ENCODE data around the gene PTPN12. TPM values are rescaled to one million over a fixed set of nuclear protein-coding genes. Genes with fewer than 3 reads are reported as not detected.

Gene PTPN12
- total RNA-seq, 4 donors from 2014 or later: 29.4 to 97.9 (median 63.2) TPM

DNA sequence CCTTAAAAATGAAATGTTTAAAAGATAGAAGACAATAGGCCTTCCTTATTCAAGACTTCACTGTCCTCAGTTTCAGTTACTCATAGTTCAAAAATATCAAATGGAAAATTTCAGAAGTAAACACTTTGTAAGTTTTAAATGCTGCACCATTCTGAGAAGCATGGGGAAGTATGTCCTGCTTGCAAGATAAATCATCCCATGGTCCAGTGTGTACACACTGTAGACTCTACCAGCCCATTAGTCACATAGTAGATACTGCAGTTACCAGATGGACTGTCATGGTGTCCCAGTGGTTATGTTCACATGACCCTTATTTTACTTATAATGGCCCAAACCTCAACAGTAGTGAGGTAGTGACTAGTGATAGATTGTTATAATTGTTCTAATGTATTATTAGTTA, 69.5 kb downstream of the PTPN12 start:
- Histone ChIP-seq H3K9me3 (no peaks in the 10 kb centered on the region), H3K36me3 (peaks cover 0 to 70% (median 6%) of the 10 kb centered on the region in 3 donors), H3K27ac (no peak overlapping the region), H3K4me3 (no peak overlapping the region), H3K4me1 (no peaks in the 10 kb centered on the region), H3K27me3 (no peaks in the 10 kb centered on the region)
- DNase-seq: no peak
- intact Hi-C loops (cut with DNase I): no loop called here
- TF ChIP-seq, protein P1, sequence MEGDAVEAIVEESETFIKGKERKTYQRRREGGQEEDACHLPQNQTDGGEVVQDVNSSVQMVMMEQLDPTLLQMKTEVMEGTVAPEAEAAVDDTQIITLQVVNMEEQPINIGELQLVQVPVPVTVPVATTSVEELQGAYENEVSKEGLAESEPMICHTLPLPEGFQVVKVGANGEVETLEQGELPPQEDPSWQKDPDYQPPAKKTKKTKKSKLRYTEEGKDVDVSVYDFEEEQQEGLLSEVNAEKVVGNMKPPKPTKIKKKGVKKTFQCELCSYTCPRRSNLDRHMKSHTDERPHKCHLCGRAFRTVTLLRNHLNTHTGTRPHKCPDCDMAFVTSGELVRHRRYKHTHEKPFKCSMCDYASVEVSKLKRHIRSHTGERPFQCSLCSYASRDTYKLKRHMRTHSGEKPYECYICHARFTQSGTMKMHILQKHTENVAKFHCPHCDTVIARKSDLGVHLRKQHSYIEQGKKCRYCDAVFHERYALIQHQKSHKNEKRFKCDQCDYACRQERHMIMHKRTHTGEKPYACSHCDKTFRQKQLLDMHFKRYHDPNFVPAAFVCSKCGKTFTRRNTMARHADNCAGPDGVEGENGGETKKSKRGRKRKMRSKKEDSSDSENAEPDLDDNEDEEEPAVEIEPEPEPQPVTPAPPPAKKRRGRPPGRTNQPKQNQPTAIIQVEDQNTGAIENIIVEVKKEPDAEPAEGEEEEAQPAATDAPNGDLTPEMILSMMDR (IDR thresholded peaks at IDR 0.05): no peak
- TF ChIP-seq POLR2A (IDR thresholded peaks at IDR 0.05): no peak

DNA sequence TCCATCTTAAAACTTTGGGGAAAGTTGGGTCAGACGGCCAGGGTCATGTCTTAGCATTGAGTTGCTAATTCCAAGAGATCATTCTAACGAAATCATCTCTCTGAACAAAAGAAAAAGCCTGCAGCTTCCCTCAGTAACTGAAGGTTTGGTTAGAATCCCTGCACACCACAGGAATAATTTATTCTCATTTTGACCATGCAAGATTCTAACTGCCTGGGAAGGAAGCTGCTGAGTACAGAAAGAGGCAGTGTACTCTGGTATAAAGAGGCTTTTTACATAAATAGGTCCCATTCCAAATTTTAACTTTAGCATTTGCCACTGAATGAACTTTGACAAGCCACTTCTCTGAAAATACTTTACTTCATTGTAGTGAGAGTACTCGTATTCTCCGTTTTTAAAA, 82.2 kb downstream of the PTPN12 start:
- 75 to 87% methylated on average over 4 of the region's 4 CpGs for WGBS, 2 donors
- Histone ChIP-seq H3K4me3 (no peak overlapping the region), H3K9me3 (no peaks in the 10 kb centered on the region), H3K27me3 (no peaks in the 10 kb centered on the region), H3K4me1 (no peaks in the 10 kb centered on the region), H3K36me3 (peaks cover 7 to 86% (median 12%) of the 10 kb centered on the region in 3 donors), H3K27ac (no peak overlapping the region)
- TF ChIP-seq, protein P1 (IDR thresholded peaks at IDR 0.05): no peak
- TF ChIP-seq POLR2A (IDR thresholded peaks at IDR 0.05): no peak
- no peak for DNase-seq
- intact Hi-C loops (cut with DNase I): no loop called here

DNA sequence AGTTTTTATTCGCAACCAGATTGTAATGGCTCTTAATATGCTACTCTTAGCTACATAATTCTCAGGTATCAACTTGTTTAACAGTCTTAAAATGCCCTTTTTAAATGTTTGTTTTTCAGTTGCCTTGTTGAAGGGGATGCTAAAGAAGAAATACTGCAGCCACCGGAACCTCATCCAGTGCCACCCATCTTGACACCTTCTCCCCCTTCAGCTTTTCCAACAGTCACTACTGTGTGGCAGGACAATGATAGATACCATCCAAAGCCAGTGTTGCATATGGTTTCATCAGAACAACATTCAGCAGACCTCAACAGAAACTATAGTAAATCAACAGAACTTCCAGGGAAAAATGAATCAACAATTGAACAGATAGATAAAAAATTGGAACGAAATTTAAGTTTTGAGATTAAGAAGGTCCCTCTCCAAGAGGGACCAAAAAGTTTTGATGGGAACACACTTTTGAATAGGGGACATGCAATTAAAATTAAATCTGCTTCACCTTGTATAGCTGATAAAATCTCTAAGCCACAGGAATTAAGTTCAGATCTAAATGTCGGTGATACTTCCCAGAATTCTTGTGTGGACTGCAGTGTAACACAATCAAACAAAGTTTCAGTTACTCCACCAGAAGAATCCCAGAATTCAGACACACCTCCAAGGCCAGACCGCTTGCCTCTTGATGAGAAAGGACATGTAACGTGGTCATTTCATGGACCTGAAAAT, 89.7 kb downstream of the PTPN12 start:
- H3K27ac ChIP-seq: no peak overlapping the region
- 92 to 98% methylated on average over 6 of the region's 6 CpGs for WGBS, 2 donors
- H3K4me3 ChIP-seq: no peak overlapping the region
- no peaks in the 10 kb centered on the region for H3K9me3 ChIP-seq
- no peak for TF ChIP-seq POLR2A (IDR thresholded peaks at IDR 0.05)
- TF ChIP-seq, protein P1 (IDR thresholded peaks at IDR 0.05): no peak
- H3K27me3 ChIP-seq: no peaks in the 10 kb centered on the region
- intact Hi-C loops (cut with DNase I): no loop called here
- no peaks in the 10 kb centered on the region for H3K4me1 ChIP-seq
- peaks cover under 1 to 91% (median 6%) of the 10 kb centered on the region in 3 donors for H3K36me3 ChIP-seq
- DNase-seq: no peak

DNA sequence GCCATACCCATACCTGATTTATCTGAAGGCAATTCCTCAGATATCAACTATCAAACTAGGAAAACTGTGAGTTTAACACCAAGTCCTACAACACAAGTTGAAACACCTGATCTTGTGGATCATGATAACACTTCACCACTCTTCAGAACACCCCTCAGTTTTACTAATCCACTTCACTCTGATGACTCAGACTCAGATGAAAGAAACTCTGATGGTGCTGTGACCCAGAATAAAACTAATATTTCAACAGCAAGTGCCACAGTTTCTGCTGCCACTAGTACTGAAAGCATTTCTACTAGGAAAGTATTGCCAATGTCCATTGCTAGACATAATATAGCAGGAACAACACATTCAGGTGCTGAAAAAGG, 90.2 kb downstream of the PTPN12 start:
- H3K27ac ChIP-seq: no peak overlapping the region
- H3K9me3 ChIP-seq: no peaks in the 10 kb centered on the region
- intact Hi-C loops (cut with DNase I): no loop called here
- H3K27me3 ChIP-seq: no peaks in the 10 kb centered on the region
- H3K36me3 ChIP-seq: peaks cover 0 to 86% (median 6%) of the 10 kb centered on the region in 3 donors
- DNase-seq: no peak
- no peak overlapping the region for H3K4me3 ChIP-seq
- TF ChIP-seq, protein P1 (IDR thresholded peaks at IDR 0.05): no peak
- TF ChIP-seq POLR2A (IDR thresholded peaks at IDR 0.05): no peak
- no peaks in the 10 kb centered on the region for H3K4me1 ChIP-seq

DNA sequence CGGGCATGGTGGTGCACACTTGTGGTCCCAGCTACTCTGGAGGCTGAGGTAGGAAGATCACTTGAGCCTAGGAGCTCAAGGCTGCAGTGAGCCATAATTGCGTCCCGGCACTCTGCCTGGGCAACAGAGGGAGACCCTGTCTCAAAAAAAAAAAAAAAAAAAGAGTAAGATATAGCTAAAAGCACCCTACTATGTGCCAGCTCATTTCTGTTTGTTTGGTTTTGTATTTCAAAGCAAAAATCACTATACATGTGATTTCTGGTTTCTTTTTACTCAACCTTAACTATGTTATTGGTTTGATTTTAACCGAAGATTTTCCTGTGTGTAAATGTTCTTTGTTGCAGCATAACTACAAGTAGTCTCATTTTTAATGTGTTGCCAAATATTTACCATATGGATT, 92.7 kb downstream of the PTPN12 start:
- Histone ChIP-seq H3K36me3 (peaks cover 0 to 89% (median 18%) of the 10 kb centered on the region in 3 donors), H3K9me3 (no peaks in the 10 kb centered on the region), H3K4me1 (no peaks in the 10 kb centered on the region), H3K27me3 (no peaks in the 10 kb centered on the region), H3K27ac (no peak overlapping the region), H3K4me3 (no peak overlapping the region)
- TF ChIP-seq, protein P1 (IDR thresholded peaks at IDR 0.05): no peak
- TF ChIP-seq POLR2A (IDR thresholded peaks at IDR 0.05): no peak
- DNase-seq: no peak
- 94 to 95% methylated on average over 4 of the region's 4 CpGs for WGBS, 2 donors
- intact Hi-C loops (cut with DNase I): no loop called here
